K562 (cell line): ENCODE results near the gene VWA7. TPM values are rescaled to one million over a fixed set of nuclear protein-coding genes. Genes with fewer than 3 reads are reported as not detected.
A peak's percentile ranks its signal among the peaks of the same experiment; 100 is the strongest.

Experiments
- DACH1 ChIP-seq: fragments of 450-650 bp; IDR thresholded peaks from 2 replicates; pipeline ENCODE4 v1.6.1; 2018; ENCODE audit not compliant: partially characterized antibody
- DNMT1 ChIP-seq: fragments of 450-650 bp; IDR thresholded peaks from 2 replicates; pipeline ENCODE4 v1.6.1; 2016; ENCODE audit warnings: antibody characterized with exemption, mild to moderate bottlenecking
- FIP1L1 ChIP-seq: fragments of 200-400 bp; formaldehyde crosslinking; IDR thresholded peaks from 2 replicates; pipeline ENCODE4 v1.6.1; 2018; ENCODE audit warnings: mild to moderate bottlenecking, low read depth, low read length; ENCODE audit not compliant: poor library complexity, severe bottlenecking
- HNRNPUL1 ChIP-seq: fragments of 200-400 bp; formaldehyde crosslinking; IDR thresholded peaks from 2 replicates; pipeline ENCODE4 v1.6.1; 2017; ENCODE audit warnings: low read length
- JUNB ChIP-seq: fragments of 450-650 bp; formaldehyde crosslinking; conservative IDR thresholded peaks from 2 replicates; pipeline ENCODE4 v1.4.0; 2020; ENCODE audit warnings: mild to moderate bottlenecking
- KAT2B ChIP-seq: IDR thresholded peaks from one replicate; pipeline ENCODE4 v1.6.1; 2012; ENCODE audit warnings: low read depth, mild to moderate bottlenecking, control low read depth, inconsistent platforms, low read length, moderate library complexity
- KDM5B ChIP-seq: fragments of 200-600 bp; sonication (generic); IDR thresholded peaks from 2 replicates; pipeline ENCODE4 v1.6.1; 2012; ENCODE audit warnings: low read depth, mild to moderate bottlenecking, moderate library complexity, low read length, control low read depth, inconsistent platforms; ENCODE audit not compliant: insufficient replicate concordance
- MCM5 ChIP-seq: fragments of 450-650 bp; IDR thresholded peaks from 2 replicates; pipeline ENCODE4 v1.6.1; 2016; ENCODE audit warnings: low read depth
- NCOR1 ChIP-seq: fragments of 450-650 bp; IDR thresholded peaks from 2 replicates; pipeline ENCODE4 v1.6.1; 2016; ENCODE audit warnings: mild to moderate bottlenecking, moderate library complexity
- PHB ChIP-seq: fragments of 250-450 bp; sonication (Bioruptor Pico); IDR thresholded peaks from 2 replicates; pipeline ENCODE4 v1.5.0; 2021
- PHF8 ChIP-seq: fragments of 200-600 bp; sonication (generic); IDR thresholded peaks from 2 replicates; pipeline ENCODE4 v1.6.1; 2012; ENCODE audit warnings: mixed run types, mild to moderate bottlenecking, inconsistent platforms, low read length, moderate library complexity, borderline replicate concordance
- POLR2A ChIP-seq: fragments of 450-650 bp; conservative IDR thresholded peaks from 2 replicates; pipeline ENCODE4 v1.6.1; 2016
- PTTG1 ChIP-seq: fragments of 450-650 bp; IDR thresholded peaks from 2 replicates; pipeline ENCODE4 v1.6.1; 2016; ENCODE audit warnings: low read depth, mild to moderate bottlenecking, missing genetic modification characterization, missing compliant biosample characterization
- RBM17 ChIP-seq: fragments of 200-400 bp; formaldehyde crosslinking; IDR thresholded peaks from 2 replicates; pipeline ENCODE4 v1.6.1; 2017; ENCODE audit warnings: low read depth, mild to moderate bottlenecking, low read length, borderline replicate concordance
- RFX7 ChIP-seq: fragments of 250-450 bp; sonication (Bioruptor Pico); IDR thresholded peaks from 2 replicates; pipeline ENCODE4 v1.5.1; 2021; ENCODE audit warnings: mild to moderate bottlenecking
- RUNX1 ChIP-seq: sonication (generic); IDR thresholded peaks from 2 replicates; pipeline ENCODE4 v1.6.1; 2016; ENCODE audit warnings: antibody characterized with exemption, low read depth
- SNIP1 ChIP-seq: fragments of 450-650 bp; IDR thresholded peaks from 2 replicates; pipeline ENCODE4 v1.7.1; 2017; ENCODE audit warnings: low read depth, mild to moderate bottlenecking
- TCFL5 ChIP-seq: fragments of 250-450 bp; sonication (Bioruptor Pico); conservative IDR thresholded peaks from 2 replicates; pipeline ENCODE4 v1.6.1; 2021; ENCODE audit warnings: mild to moderate bottlenecking, moderate library complexity, matching md5 sums
- ZBTB33 ChIP-seq: sonication (generic); formaldehyde crosslinking; IDR thresholded peaks from 2 replicates; pipeline ENCODE4 v1.8.1; 2023; ENCODE audit warnings: mild to moderate bottlenecking, missing genetic modification reagents
- ZC3H4 ChIP-seq: sonication (generic); formaldehyde crosslinking; IDR thresholded peaks from 2 replicates; pipeline ENCODE4 v1.9.0; 2021; ENCODE audit warnings: missing genetic modification reagents, borderline replicate concordance
- ZFP1 ChIP-seq: fragments of 450-650 bp; formaldehyde crosslinking; IDR thresholded peaks from 2 replicates; pipeline ENCODE4 v1.4.0; 2020; ENCODE audit warnings: mild to moderate bottlenecking, mixed read lengths
- ZNF12 ChIP-seq: sonication (generic); formaldehyde crosslinking; IDR thresholded peaks from 2 replicates; pipeline ENCODE4 v1.4.0; 2020; ENCODE audit warnings: mild to moderate bottlenecking, missing genetic modification reagents
- ZNF124 ChIP-seq: sonication (generic); formaldehyde crosslinking; IDR thresholded peaks from 2 replicates; pipeline ENCODE4 v1.8.1; 2022; ENCODE audit warnings: missing genetic modification reagents
- polyA plus RNA-seq, 8 experiments: library from polyadenylated mRNA; depleted of rRNA in 4 of 8; stranded (reverse) in 5 of 8; unstranded in 3 of 8; fragments of >200 nt; fragmentation: Nextera tagmentation in 2 of 8; fragmentation: Illumina TruSeq in 1 of 8; extraction: Ambion mirVana in 2 of 8; extraction: Trizol in 1 of 8; gene quantifications; 2 replicates each; pipeline versions ENCODE4 v1.2.1 to v1.2.3, GENCODE V29; 2011 to 2014; ENCODE audit warnings: inconsistent platforms in 1 of 8, missing spikeins in 1 of 8
- total RNA-seq, 7 experiments: library from RNA; depleted of rRNA in 6 of 7; stranded (reverse); fragments of >200 nt in 6 of 7; fragmentation: Illumina TruSeq in 2 of 7; extraction: Trizol in 2 of 7; gene quantifications; 2 replicates each; pipeline versions ENCODE4 v1.2.1 to v1.2.3, GENCODE V29; 2011 to 2021; ENCODE audit warnings: low replicate concordance in 1 of 7
- TF ChIP-seq, protein P1 (sequence below): sonication (generic); formaldehyde crosslinking; IDR thresholded peaks from 2 replicates; pipeline ENCODE4 v1.8.0; 2022; ENCODE audit warnings: mild to moderate bottlenecking, missing genetic modification reagents
- TF ChIP-seq, protein P2 (sequence below): sonication (generic); formaldehyde crosslinking; IDR thresholded peaks from 2 replicates; pipeline ENCODE4 v1.8.0; 2022; ENCODE audit warnings: missing genetic modification reagents, mild to moderate bottlenecking, borderline replicate concordance
- TF ChIP-seq, protein P3 (sequence below): IDR thresholded peaks from 2 replicates; pipeline ENCODE4 v1.6.1; 2011; ENCODE audit warnings: borderline replicate concordance, low read depth, mild to moderate bottlenecking, moderate library complexity, low read length; ENCODE audit not compliant: insufficient read depth, poor library complexity, severe bottlenecking

VWA7 gene
- total and polyA plus RNA-seq, 9 of the 15 experiments (the other 6 are each of a cell fraction or from before 2014, with no cell fraction given) = 0.18 to 2.9 (median 0.95) TPM

GRCh38 chr6:31727034-31727716 is 50.0 kb downstream of the VWA7 start (continued):
- TF ChIP-seq ZBTB33 = no peak
- no peak for TF ChIP-seq SNIP1
- no peak for TF ChIP-seq ZNF124 (CRISPR knock-in tag)
- TF ChIP-seq JUNB (CRISPR knock-in tag) = no peak
- no peak for TF ChIP-seq PHB (CRISPR knock-in tag)
- TF ChIP-seq KDM5B = peak; percentile 47
- TF ChIP-seq, protein P1, sequence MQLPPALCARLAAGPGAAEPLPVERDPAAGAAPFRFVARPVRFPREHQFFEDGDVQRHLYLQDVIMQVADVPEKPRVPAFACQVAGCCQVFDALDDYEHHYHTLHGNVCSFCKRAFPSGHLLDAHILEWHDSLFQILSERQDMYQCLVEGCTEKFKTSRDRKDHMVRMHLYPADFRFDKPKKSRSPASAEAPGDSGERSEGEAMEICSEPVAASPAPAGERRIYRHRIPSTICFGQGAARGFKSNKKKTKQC (CRISPR knock-in tag) = no peak
- TF ChIP-seq MCM5 = no peak
- no peak for TF ChIP-seq ZNF12 (CRISPR knock-in tag)
- no peak for TF ChIP-seq DNMT1
- TF ChIP-seq POLR2A = no peak
- TF ChIP-seq, protein P2, sequence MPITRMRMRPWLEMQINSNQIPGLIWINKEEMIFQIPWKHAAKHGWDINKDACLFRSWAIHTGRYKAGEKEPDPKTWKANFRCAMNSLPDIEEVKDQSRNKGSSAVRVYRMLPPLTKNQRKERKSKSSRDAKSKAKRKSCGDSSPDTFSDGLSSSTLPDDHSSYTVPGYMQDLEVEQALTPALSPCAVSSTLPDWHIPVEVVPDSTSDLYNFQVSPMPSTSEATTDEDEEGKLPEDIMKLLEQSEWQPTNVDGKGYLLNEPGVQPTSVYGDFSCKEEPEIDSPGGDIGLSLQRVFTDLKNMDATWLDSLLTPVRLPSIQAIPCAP = no peak
- TF ChIP-seq RBM17 = no peak
- TF ChIP-seq PTTG1 (tag) = no peak
- TF ChIP-seq KAT2B = no peak
- no peak for TF ChIP-seq NCOR1
- no peak for TF ChIP-seq RUNX1
- no peak for TF ChIP-seq RFX7
- TF ChIP-seq TCFL5 (CRISPR knock-in tag) = no peak
- peak; percentile 59; the same call in 1 of the 2 replicates for TF ChIP-seq HNRNPUL1
- TF ChIP-seq, protein P3, sequence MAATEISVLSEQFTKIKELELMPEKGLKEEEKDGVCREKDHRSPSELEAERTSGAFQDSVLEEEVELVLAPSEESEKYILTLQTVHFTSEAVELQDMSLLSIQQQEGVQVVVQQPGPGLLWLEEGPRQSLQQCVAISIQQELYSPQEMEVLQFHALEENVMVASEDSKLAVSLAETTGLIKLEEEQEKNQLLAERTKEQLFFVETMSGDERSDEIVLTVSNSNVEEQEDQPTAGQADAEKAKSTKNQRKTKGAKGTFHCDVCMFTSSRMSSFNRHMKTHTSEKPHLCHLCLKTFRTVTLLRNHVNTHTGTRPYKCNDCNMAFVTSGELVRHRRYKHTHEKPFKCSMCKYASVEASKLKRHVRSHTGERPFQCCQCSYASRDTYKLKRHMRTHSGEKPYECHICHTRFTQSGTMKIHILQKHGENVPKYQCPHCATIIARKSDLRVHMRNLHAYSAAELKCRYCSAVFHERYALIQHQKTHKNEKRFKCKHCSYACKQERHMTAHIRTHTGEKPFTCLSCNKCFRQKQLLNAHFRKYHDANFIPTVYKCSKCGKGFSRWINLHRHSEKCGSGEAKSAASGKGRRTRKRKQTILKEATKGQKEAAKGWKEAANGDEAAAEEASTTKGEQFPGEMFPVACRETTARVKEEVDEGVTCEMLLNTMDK = no peak
- TF ChIP-seq FIP1L1 = no peak
- TF ChIP-seq ZC3H4 (CRISPR knock-in tag) = no peak
- TF ChIP-seq ZFP1 (CRISPR knock-in tag) = no peak
- no peak for TF ChIP-seq DACH1
- peak; percentile 24; the same call in 1 of the 2 replicates for TF ChIP-seq PHF8
